GM19324 (cell line): ENCODE data around the gene LYRM1.
"Not testable (repeated sequence)": the region's sequence is repeated elsewhere in the genome, so short reads cannot be mapped to it uniquely, and the experiment has no call there.

Experiments used
- ATAC-seq: cut with Tn5 transposase; IDR thresholded peaks from one replicate; pipeline ENCODE4 v1.9.1; 2021; ENCODE audit warnings: mild to moderate bottlenecking, moderate library complexity; ENCODE audit not compliant: unreplicated experiment, low FRiP score

The LYRM1 gene, protein sequence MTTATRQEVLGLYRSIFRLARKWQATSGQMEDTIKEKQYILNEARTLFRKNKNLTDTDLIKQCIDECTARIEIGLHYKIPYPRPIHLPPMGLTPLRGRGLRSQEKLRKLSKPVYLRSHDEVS

DNA sequence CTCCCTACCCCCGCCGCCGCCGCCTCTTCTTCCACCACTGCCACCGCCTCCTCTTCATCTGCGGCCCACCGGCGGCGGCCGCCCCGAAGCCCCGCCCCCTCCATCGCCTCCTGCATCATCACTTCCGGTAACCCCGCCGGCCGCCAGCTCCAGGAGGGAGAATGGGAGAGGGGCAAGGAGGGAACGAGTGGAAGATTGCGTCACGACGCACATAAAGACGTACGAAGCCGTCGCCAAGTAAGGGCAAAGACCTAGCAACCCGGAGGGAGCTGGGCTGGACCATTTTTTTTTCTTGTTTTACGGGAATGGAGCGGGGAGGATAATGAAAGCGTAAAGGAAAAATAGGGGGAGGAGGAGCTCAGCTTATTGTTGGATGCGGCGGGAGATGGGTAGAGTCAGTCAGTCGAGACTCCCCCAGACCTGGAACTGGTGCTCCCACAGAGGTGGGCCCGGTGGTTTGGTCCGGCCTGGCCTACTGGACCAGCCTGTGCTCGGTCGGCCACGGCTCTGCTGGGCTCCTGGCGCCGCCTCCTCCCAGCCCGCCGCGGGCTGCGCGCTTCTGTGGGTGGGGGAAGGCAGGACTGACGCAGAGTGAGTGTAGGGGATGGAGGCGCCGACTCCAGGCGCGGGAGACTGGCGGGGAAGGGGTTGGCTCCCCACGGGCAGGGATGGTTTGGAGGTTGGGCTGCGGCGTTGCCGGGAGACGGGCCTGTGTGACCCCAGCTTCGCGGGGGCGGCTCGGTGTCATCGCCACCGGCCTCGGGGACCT lies at the start of gene LYRM1, which contains the start of gene DCUN1D3:
Gene LYRM1, plus strand, starts transcription at position 473 of the 769 bp plus-strand sequence. CDS start 14,785 bp downstream, outside the sequence.
Gene DCUN1D3, minus strand, starts transcription at position 60 of the 769 bp plus-strand sequence. CDS start 37,820 bp downstream, outside the sequence.
- peak; percentile 80 for ATAC-seq

DNA sequence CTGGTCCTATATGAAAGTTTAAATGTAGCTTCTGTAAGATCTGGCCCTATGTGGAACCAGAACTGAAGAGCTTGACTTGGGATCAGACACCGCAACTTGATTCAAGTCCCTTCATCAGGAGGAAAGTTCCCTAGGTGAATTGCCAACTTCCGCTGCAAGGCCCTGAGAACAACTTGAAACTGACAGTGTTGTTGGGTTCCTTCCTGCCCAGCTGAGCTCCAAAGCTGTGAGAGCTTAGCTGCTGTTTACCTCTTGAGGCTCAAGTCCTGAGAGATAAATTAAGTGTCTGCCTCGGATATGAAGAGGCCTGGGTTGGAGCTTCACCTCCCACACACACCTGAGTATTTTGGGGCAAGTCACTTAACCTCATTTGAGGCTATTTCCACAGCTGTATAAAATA lies 49.6 kb upstream of the LYRM1 start:
- no peak for ATAC-seq

DNA sequence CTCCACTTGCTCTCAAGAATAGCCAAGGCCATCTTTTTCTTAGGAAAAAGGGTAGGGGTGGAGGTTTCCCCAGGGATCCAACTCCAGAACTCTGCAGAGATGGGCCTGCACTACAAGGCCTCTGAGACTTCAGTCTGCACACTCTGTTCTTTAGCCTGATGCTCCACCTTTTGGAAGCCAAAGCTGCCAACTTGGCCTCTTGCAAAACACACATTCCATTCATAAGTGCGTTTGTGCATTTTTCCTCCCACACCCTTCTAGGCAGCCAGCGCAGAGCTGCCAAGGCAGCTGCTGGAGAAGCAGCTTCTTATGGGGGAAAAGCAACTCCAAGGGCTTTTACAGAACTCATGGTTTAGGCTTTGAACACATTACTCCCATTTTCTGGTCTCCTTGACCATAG lies 49.0 kb upstream of the LYRM1 start:
- ATAC-seq = no peak

DNA sequence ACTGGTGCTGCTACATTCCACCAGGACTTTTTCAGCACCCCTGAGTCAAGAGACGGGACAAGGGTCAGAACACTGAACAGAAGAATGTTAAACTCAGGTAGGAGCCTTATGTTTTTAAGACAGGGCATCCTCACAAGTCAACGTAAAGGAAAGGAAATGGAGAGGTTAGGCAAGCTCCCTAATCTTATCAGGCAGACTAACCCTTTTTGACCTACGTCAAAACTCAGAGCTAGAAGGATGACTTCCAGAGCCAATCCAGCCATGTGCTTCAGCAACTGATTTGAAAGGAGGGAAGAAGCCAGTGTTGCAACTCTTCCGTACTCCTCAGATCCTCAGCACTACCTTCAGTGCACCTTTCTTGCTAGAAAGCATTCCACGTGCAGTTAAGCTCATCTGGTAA lies 47.4 kb upstream of the LYRM1 start:
- ATAC-seq = no peak

DNA sequence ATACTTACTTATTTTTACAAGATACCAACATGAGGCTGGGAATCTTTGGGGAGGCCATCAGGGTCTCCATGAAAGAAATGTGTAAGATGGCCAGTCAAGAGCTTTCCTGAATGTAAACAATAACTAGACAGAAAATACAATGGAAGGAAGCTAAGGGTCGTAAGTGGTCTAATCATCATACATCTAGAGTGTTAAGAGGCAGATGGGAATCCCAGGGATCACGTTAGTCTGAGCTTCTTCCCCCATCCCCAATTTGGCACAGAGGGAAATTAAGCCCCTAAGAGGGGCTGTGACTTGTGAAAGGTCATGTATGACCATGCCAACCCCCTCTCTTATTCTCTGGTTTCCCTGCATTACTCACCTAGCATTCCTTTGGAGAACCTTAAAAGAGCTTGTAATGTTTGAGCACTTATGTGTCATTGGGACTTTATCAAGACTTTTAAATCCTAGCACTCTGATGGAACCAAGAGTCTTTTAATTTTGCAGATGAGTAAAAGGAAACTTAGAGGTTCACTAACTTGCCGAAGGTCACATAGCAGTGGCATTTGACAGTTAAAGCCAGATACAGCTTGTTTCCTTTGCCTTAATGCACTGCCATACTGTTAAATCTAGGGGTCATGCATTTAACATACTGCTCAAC lies 46.5 kb upstream of the LYRM1 start:
- no peak for ATAC-seq

DNA sequence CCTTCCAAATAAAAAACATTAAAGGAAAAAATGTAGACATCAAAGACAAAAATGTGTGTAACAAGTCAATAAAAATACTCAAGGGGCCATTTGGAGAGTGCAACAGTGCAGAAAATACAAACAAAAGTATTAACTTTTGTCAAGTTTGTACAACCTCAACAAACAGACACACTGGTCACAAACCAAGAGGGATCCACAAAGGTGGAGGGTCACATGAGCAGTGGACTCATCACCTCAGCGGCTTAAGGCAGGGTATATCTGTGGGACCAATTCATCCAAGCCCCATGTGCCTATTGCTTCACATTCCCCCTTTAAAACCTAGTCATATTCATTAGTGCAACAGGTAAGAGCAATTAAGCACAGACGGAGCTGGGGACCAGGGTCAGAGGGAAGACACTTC lies 45.6 kb upstream of the LYRM1 start:
- ATAC-seq = no peak

DNA sequence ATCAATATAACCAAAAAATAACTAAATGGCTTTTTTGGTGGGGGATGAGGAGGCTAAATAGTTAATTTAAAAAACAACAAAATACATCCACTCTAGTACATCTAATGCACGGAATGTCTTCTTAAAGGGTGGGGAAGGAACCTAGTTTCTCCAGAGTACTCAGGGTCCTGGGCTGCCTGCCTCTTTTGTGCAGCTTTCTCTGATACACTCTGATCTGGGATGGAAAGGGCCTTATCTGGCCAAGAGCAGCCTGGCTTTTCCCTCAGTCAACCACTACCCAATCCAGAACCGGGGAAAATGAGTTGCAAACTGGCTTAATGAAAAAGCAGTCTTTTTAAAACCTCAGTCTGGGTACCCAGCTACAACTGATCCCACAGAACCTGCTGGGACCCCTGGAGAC lies 43.3 kb upstream of the LYRM1 start:
- no peak for ATAC-seq

DNA sequence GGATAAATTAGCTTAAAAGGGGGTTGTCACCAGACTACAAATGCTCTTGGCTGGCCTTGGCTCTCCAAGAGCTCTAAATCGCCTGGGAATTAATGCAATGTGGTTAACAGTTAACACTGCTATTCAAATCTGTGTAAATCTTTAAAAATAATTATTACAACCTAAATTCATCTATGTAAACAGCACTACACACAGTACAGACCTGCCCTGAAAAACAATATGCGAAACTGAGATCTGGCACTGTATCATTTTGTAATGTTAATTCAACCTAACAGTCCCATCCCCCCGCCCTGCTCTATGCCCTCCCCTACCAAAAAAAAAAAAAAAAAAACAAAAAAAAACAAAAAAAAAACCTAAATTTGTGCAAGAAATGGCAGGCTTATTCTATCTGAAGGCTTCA lies 41.3 kb upstream of the LYRM1 start:
- no peak for ATAC-seq

DNA sequence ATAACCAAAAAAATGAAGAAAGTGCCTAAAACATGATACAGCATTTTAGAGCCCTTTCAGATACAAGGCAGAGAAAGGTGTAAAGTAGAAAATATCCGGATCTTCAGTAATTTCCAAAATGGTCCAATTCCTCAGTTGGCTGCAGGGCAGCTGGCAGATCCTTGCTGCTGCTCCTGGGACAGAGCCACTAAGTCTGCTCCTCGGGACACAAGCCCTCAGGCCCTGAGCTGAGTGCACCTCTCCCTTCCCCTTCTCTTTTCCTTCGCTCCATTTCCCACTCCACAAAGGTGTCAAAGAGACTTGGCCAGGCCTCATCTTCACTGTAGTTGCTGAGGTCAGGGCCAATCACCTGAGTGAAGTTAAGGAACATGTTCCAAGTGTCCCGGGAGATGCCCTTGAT lies 40.9 kb upstream of the LYRM1 start:
- no peak for ATAC-seq

DNA sequence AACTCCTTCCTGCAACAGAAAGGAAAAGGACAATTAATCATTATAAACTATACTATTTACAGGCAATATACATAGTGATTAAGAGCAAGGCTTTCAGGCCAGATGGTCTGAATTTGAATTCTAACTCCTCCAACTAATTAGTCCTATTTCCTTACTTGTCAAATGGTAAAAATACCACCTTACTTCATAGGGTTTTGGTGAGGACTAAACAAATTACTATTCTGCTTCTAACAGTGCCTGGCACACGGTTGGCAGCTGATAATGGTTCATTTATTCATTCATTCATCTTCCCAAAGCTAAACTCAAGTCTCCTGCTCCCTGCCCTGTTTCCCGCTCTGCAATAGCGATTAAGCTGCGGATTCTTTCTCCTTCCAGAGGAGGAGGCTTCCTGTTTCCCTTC lies 40.2 kb upstream of the LYRM1 start:
- ATAC-seq = no peak

DNA sequence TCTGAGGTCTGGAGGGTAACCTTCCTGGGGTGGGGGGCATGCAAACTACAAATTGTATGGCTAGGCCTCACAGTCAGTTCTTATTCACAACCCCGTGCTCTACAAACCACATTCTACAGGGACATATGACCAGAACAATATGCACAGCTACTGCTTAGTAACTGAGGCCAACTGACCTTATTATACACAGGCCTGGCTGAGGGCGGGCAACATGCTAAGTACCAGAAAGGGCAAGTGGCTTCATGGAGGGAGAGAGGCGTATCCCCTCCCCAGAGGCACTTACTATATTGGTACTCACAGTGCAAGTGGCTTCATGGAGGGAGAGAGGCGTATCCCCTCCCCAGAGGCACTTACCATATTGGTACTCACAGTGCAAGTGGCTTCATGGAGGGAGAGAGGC lies 39.6 kb upstream of the LYRM1 start:
- ATAC-seq = not testable (repeated sequence)

DNA sequence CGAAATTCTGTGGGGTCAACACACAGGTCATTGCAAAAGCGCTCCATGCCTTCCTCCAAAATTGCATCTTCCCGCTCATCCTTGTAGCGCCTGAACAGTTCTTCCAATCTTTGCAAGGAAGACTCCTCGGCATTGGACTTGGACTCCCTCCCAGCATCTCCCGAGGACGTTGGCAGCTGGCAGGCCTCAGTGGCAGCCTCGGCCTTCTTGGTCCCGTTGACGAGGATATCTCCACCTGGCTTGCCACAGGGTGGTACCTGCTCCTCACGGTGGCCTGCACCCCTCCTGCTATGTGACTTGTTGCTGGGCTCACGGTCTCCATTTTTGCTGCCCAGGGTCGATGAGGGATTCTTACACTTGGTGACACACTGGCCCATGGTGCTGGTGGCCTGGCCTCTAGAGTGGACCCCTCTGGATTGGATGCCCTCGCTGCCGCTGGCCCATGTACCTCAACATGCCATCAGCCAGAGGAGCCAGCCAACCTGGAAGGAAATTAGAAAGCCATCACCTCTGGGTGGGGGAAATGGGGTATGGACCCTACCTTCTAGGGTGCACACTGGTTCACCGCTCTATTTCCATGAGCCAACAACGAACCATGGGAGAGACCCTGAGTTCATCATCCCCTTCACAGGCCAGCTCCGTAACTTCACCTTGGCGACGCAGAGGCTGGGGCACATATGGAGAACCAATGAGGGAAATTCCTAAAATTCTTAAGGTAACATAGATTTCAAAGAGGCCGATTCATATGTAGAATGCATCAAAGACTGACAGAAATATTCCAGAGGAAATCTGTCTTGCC lies 38.2 kb upstream of the LYRM1 start:
- no peak for ATAC-seq

DNA sequence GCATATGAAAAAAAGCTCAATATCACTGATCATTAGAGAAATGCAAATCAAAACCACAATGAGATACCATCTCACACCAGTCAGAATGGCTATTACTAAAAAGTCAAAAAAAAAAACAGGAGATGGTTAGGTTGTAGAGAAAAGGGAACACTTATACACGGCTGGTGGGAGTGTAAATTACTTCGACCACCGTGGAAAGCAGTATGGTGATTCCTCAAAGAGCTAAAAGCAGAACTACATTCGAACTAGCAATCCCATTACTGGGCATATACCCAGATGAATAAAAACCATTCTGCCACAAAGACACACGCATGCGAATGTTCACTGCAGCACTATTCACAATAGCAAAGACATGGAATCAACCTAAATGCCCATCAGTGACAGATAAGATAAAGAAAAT lies 36.2 kb upstream of the LYRM1 start:
- not testable (repeated sequence) for ATAC-seq

DNA sequence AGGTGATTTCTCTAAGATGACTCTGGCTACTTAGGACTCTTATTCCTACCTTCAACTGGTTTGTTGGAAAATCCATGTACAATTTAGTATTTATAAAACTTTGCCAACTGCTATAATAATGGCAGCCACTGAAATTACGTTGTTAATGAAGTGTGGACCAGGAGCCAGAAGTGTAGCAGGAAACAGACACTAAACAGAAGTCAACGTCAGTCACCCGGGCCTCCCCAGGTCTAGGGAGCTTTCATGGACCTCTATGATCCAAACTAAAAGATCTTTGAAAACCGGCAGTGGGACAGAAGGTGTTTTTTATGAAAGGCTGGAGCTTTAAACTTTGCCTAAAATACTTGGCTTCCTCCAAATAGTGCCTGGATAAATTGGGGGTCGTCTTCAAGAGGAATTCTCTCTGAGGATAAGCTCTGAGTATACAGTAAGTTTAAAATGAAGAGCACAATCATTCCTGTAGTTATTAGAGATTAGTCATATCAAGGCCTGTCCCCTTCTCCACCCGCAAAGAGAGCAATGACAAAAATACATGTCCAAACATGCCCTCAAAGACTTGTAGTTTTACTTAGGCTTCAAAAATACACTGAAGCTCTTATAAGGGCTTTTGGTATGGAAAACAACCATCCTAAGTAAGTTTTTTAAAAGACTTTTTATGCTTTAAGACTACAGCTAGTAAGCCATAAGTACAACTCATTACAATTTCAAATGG lies 35.0 kb upstream of the LYRM1 start:
- no peak for ATAC-seq

DNA sequence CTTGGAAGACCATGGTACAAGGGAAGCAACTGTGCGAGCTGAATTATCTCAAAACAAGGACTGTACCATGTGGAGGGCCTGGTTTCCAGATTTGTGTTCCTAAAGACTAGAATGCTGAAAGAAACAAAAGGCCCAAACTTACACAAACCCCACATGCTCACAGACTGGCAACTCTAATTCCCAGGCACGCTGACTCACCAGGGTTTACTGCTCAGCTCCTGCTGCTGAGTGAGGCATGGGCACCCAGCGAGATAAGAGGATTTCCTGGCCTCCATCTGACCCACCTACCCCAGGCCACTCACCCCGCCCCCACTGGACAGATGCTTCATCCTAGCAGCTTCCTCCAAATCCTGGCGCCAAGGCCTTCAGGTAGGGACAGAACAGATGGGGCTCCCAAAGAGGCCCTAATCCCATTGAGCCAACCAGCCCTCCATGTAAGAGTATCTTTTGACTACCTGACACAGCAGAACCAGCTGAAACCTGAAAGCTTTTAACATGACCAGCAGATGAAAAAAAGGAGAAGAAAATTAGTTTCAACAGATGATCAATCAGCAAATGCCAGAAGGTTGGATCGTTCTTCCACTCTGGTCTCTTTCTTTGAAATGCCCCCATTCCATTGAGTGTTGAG lies 34.3 kb upstream of the LYRM1 start:
- ATAC-seq = no peak

DNA sequence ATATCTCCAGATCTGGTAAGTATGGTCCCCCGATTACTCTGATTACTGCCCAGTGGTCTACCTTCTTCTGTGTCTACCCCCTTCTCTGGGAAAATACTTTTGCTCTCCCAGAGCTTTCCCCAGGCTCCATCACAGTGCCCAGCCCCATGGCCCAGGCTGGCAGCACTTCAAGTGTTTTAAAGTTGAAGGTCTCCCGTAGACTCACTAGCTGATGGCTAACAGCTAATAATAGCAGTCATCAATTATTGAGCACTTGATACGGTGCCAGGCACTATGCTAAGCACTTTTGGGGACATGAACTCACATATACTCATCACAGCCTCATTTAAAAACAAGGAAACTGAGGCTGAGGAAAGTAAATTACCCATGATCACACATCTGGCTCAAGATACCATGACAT lies 33.8 kb upstream of the LYRM1 start:
- no peak for ATAC-seq

DNA sequence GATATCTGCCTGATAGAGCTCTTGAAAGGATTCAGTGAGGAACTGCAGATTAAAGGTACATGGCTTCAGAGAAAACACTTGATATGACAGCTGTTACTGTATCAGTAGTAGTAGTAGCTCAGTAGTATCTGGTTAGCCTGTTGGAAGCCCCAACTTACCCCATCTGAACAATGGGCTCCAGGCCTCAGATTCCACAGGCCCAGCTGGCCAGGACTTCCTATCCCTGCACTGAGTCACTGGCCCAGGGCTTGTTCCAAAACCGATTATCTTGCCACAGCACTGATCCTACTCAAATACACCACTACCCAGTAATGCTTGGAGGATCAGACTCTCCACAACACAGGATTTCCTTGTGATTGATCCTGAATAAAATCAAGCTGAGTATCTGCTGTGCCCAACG lies 33.0 kb upstream of the LYRM1 start:
- ATAC-seq = no peak

DNA sequence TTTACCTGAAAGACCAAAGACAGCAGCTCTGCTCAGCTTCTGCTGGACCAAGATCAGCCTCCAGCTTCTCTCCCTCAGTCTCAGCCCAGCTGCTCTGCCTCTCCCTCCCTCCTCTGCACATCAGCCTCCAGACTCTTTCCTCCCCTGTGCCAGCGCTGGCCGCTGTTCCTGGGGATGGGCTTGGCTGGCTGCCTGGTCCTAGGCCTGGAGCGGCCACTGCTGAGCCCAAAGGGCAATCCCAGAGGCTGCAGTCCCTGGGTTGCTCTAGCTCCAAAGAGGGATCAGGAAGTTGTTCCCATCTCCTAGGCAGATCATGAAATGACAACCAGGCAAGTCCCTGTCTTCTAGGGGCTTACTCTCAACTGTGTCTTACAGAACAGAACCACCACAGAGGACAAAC lies 31.7 kb upstream of the LYRM1 start:
- no peak for ATAC-seq

DNA sequence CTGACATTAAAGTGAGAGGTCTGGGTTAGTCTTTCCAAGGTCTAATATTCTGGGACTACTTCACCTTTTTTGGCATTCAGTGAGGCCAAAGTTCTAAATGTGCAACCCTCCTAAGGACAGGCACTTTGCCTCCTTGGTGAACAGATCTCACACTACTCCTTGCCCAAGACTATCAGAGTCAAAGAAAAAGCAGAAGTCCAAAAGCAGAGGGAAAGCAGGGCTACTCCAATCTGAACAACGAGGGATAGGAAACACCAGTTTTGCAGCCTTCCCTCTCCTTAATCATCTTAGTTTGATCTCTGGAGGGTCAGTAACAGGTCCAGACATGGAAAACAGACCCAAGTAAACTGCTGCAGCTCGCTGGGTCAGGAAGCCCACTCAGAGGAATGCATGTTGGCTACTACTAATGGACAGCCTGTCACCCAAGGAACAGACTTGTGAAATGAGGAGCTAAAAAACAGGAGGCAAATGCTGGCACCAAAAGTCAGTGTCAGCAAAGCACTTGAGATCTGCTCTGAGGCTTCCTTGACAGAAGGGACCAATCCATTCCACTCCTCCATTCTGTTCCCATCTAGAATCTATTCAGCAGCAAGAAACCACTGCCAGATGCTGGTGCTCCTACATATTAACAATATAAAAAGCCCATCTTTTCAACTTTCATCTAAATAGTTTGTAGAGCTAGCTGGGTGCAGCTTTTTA lies 30.3 kb upstream of the LYRM1 start:
- ATAC-seq = no peak
